Right ventricle myocardium superior (tissue), 1 donor: ENCODE results near the gene TMCO2. TPM values are rescaled to one million over a fixed set of nuclear protein-coding genes. Genes with fewer than 3 reads are reported as not detected.
A peak's percentile ranks its signal among the peaks of the same experiment; 100 is the strongest.
"Not testable (repeated sequence)": the region's sequence is repeated elsewhere in the genome, so short reads cannot be mapped to it uniquely, and the experiment has no call there.

Experiments used
- ATAC-seq: fragments of 200-7000 bp; cut with Tn5 transposase; one replicate; pipeline ENCODE4 v1.9.1; 2020; ENCODE audit warnings: mild to moderate bottlenecking; ENCODE audit not compliant: poor library complexity
- DNase-seq: peaks from one replicate; pipeline ENCODE4 v3.0.0-alpha.2; 2020
- intact Hi-C: fragments of 100-400 bp; cut with DNase I; formaldehyde crosslinking; loops from one replicate; pipeline ENCODE4 v1.11.2; 2022
- long read RNA-seq: library from polyadenylated mRNA; unstranded; transcript quantifications from one replicate; pipeline ENCODE4 v2.0.0, GENCODE V29; 2021
- total RNA-seq: library from RNA; stranded (reverse); fragmentation: NEBNext Ultra II Directional; extraction: Animal tissue kit (Norgen Biotek cat#: 25700); gene quantifications from one replicate; pipeline ENCODE4 v1.2.1, GENCODE V29; 2021
- donor health status: DM: no; HTN: yes; CAD: no; lungs with severe emphysema.

Gene TMCO2
- not detected for total RNA-seq
- long read RNA-seq, result 0 reads

- ATAC-seq (no peak), DNase-seq (no peak)
- intact Hi-C loops, result no loop called here
Measured at GRCh38 chr1:40247655-40248054, at the start of gene TMCO2. Gene TMCO2, plus strand, starts transcription at chr1:40247937. Its CDS starts 57 bp downstream, at chr1:40247994.

GRCh38 chr1:40199126-40199525 lies 48.6 kb upstream of the TMCO2 start:
- no peak for DNase-seq
- no peak for ATAC-seq
- intact Hi-C loops, result no loop called here

GRCh38 chr1:40204856-40205255 lies 42.9 kb upstream of the TMCO2 start:
- DNase-seq (no peak), ATAC-seq (no peak)
- intact Hi-C loops, result no loop called here

- intact Hi-C loops, result no loop called here
- ATAC-seq, result no peak
- DNase-seq, result no peak
Measured at GRCh38 chr1:40210511-40211204, 37.1 kb upstream of the TMCO2 start.

GRCh38 chr1:40218333-40218732 lies 29.4 kb upstream of the TMCO2 start:
- DNase-seq, result no peak
- intact Hi-C loops, result no loop called here
- ATAC-seq, result no peak

- ATAC-seq, intact Hi-C loops, DNase-seq: not testable (repeated sequence)
Measured at GRCh38 chr1:40221471-40221905, 26.2 kb upstream of the TMCO2 start.

GRCh38 chr1:40221977-40222772 lies 25.6 kb upstream of the TMCO2 start:
- ATAC-seq, result no peak
- intact Hi-C loops, result no loop called here
- no peak for DNase-seq

- DNase-seq (no peak), ATAC-seq (no peak)
- intact Hi-C loops, result no loop called here
Measured at GRCh38 chr1:40224040-40224439, 23.7 kb upstream of the TMCO2 start.

GRCh38 chr1:40226192-40226591 lies 21.5 kb upstream of the TMCO2 start:
- intact Hi-C loops, result no loop called here
- no peak for ATAC-seq
- no peak for DNase-seq

- ATAC-seq (no peak), DNase-seq (no peak)
- intact Hi-C loops, result no loop called here
Measured at GRCh38 chr1:40232444-40232843, 15.3 kb upstream of the TMCO2 start.

- intact Hi-C loops, result no loop called here
- ATAC-seq, result no peak
- DNase-seq, result no peak
Measured at GRCh38 chr1:40239626-40240025, 8.1 kb upstream of the TMCO2 start.

GRCh38 chr1:40240390-40240789 lies 7.3 kb upstream of the TMCO2 start:
- ATAC-seq (no peak), DNase-seq (no peak)
- intact Hi-C loops, result no loop called here

GRCh38 chr1:40241362-40241761 lies 6.4 kb upstream of the TMCO2 start:
- intact Hi-C loops, result no loop called here
- no peak for ATAC-seq
- DNase-seq, result no peak

GRCh38 chr1:40243351-40243750 lies 4.4 kb upstream of the TMCO2 start:
- no peak for ATAC-seq

GRCh38 chr1:40244138-40244744 lies 3.5 kb upstream of the TMCO2 start:
- DNase-seq, result no peak
- peak; percentile 57 for ATAC-seq
- intact Hi-C loops, result no loop called here

More at GRCh38 chr1:40243351-40243750, 4.4 kb upstream of the TMCO2 start:
- intact Hi-C loops, result no loop called here
- no peak for DNase-seq

GRCh38 chr1:40245686-40246085 lies 2.1 kb upstream of the TMCO2 start:
- ATAC-seq (no peak), DNase-seq (no peak)
- intact Hi-C loops, result no loop called here

- DNase-seq (no peak), ATAC-seq (no peak)
- intact Hi-C loops, result no loop called here
Measured at GRCh38 chr1:40248412-40248811, 675 bp downstream of the TMCO2 start.

- no peak for ATAC-seq
- intact Hi-C loops, result no loop called here
- no peak for DNase-seq
Measured at GRCh38 chr1:40251456-40251855, 3.7 kb downstream of the TMCO2 start.

GRCh38 chr1:40252601-40253000 lies 4.9 kb downstream of the TMCO2 start:
- no peak for ATAC-seq
- intact Hi-C loops, result no loop called here
- DNase-seq, result no peak

- ATAC-seq, result no peak
- no peak for DNase-seq
- intact Hi-C loops, result no loop called here
Measured at GRCh38 chr1:40255231-40255630, 7.5 kb downstream of the TMCO2 start.
